ENCODE data around the gene DCUN1D4. TPM values are rescaled to one million over a fixed set of nuclear protein-coding genes. Genes with fewer than 3 reads are reported as not detected.

The DCUN1D4 gene
- total RNA-seq, 1 donor from 2014 or later: 30.3 TPM

GRCh38 chr4:51958199-51958968 is 115.4 kb downstream of the DCUN1D4 start:
- no peak for DNase-seq (ENCODE audit: extremely low read depth, low read depth, low spot score)

GRCh38 chr4:51960486-51960885 is 117.5 kb downstream of the DCUN1D4 start:
- no peak for DNase-seq (ENCODE audit: extremely low read depth, low read depth, low spot score)

GRCh38 chr4:51963841-51964517 is 121.0 kb downstream of the DCUN1D4 start:
- DNase-seq (ENCODE audit: extremely low read depth, low read depth, low spot score): no peak

GRCh38 chr4:51965862-51966261 is 122.9 kb downstream of the DCUN1D4 start:
- no peak for DNase-seq (ENCODE audit: extremely low read depth, low read depth, low spot score)

Other genes with a start within 250 kb of the DCUN1D4 start
- 0.10 and 0.58 TPM in 2 replicates for gene LRRC66, start 177.2 kb downstream of the DCUN1D4 start, total RNA-seq
- 36.3 and 48.3 TPM in 2 replicates for gene SGCB, start 195.1 kb downstream of the DCUN1D4 start, total RNA-seq
- gene SPATA18, start 208.2 kb downstream of the DCUN1D4 start, total RNA-seq: 12.3 and 17.4 TPM in 2 replicates